AG08396 (cell line): ENCODE results near the gene MRPS9.

ENCODE experiments used
- DNase-seq: peaks from one replicate; pipeline ENCODE4 v3.0.0; 2012; ENCODE audit warnings: low spot score, mixed read lengths

Gene MRPS9

GRCh38 chr2:105078906-105079495, 41.1 kb downstream of the MRPS9 start:
- no peak for DNase-seq

- no peak for DNase-seq
Observed at GRCh38 chr2:105080461-105080860, 42.6 kb downstream of the MRPS9 start.

DNA sequence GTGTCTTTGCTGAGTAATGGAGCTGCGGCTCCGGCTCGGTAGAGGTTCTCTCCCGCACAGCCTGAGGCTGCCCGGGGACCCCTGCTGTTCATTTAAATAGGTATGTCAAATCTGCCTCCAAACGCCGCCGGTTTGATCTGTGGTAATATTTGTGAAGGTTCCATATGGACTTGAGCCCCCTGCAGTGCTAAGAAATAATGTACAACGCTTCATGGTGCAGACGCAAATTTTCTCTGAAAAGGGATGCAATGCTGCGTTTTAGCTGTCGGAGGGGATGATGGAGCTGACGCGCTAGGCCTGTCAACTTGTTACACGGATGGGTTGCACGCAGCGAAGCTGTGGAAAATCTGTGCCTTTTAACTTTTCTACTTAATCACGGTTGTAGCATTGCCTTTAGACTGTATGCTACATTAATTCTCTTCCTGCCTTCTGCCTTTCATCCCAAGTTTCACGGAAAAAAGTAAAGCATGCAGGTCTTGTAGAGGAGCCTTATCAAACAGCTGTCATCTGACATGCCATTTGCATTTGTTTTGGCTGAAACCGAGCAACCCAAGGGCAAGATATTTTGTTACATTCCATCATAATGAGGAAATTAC, 43.2 kb downstream of the MRPS9 start:
- no peak for DNase-seq

DNA sequence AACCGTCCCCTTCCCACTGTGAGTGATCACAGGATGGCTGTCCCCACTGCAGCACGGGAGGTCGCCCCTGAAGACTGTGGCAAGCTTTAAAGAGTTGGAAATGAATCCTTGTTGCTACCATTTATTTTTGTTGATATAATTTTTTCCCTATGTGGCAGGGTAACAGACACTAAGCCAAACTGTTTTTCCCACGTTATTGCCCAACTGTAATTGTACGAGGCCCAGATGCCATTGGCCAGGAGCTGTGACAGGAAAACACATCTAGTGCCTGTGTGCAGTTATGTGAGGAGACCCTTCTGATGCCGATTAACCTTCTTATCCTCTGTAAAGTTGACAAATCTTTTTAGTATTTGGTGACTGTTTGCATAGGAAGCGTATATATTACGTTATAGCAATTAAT, 44.2 kb downstream of the MRPS9 start:
- DNase-seq: no peak

- DNase-seq: no peak
Observed at GRCh38 chr2:105085525-105085924, 47.7 kb downstream of the MRPS9 start.

- DNase-seq: no peak
Observed at GRCh38 chr2:105087273-105087672, 49.4 kb downstream of the MRPS9 start.

GRCh38 chr2:105090091-105090490, 52.2 kb downstream of the MRPS9 start:
- DNase-seq: no peak

- no peak for DNase-seq
Observed at GRCh38 chr2:105092797-105093196, 54.9 kb downstream of the MRPS9 start.

DNA sequence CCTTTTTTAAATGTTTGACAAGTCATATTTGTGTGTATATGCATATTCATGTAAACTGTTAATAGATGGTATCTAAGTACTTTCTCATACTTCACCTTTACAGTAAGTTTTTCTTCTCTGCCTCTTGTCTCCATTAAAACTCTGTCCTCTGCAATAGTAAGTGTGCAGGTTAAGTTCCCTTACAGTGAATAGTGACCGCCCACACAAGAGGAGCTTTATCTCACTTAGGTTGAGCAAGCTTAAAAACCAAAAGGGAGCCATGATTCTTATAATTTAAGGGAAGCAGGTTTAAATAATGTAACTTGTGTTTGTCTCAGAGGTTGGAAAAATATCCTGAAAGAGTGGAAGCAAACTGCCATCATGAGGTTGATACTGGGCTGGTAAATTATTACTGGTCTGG, 61.3 kb downstream of the MRPS9 start:
- DNase-seq: no peak

- DNase-seq: no peak
Observed at GRCh38 chr2:105100046-105100840, 62.4 kb downstream of the MRPS9 start.

- no peak for DNase-seq
Observed at GRCh38 chr2:105102001-105102400, 64.1 kb downstream of the MRPS9 start.

DNA sequence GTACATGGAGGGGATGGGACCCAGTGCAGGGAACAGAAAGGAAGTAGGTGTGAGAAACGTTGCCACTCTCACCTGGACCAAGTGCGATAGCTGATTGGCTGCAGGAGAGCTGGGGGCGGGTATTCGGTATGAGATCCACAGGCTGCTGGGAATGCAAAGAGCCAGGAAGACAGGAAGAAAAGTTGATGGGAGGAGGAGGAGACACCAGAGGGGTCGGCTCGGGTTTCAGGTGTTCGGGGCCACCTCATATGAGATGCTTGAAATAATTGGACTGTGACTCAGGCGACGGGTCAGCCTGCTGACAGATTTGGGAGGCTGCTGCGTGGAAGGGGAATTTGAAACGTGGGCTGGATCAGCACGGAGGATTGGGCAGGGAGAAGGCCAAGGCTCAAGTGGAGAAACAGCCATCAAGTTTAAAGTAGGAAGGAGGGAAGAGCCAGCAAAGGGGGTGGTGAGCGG, 65.1 kb downstream of the MRPS9 start:
- DNase-seq: peak; percentile 81

- DNase-seq: no peak
Observed at GRCh38 chr2:105103481-105103880, 65.6 kb downstream of the MRPS9 start.

GRCh38 chr2:105104208-105104731, 66.4 kb downstream of the MRPS9 start:
- DNase-seq: no peak

- no peak for DNase-seq
Observed at GRCh38 chr2:105110295-105110829, 72.5 kb downstream of the MRPS9 start.

- DNase-seq: no peak
Observed at GRCh38 chr2:105111365-105112150, 73.7 kb downstream of the MRPS9 start.

GRCh38 chr2:105112345-105112744, 74.5 kb downstream of the MRPS9 start:
- DNase-seq: no peak

DNA sequence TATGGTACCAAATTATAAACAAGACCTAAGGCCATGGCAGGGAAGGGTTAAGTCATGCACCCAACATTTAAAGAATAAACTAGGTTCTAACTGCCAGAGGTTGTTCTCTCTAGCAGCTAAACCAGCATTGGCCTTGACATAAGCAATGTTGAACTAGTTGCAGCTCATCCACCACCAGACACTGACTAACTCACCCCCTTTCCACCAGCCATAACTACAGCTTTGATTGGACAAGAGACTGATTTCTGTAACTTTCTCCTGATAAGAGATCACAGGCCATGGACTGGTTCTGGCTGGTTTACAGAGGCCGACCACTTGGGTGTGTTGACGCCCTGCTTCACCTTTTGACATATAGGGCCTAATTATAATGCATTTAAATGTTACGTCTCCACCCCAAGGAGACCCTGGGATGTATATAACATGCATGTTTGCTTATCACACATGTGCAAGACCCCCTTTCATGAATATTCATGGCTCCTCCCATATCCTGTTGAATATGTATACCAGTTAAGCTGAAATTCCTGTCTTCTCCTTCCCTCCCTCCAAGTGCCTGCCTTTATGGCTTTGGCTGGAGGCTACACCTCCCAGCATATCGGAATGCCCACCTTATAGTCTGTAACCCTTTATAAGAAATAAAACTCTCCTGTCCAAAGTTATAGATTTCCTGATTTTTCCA, 75.9 kb downstream of the MRPS9 start:
- DNase-seq: no peak

- DNase-seq: peak; percentile 84
Observed at GRCh38 chr2:105114551-105114950, 76.7 kb downstream of the MRPS9 start.

DNA sequence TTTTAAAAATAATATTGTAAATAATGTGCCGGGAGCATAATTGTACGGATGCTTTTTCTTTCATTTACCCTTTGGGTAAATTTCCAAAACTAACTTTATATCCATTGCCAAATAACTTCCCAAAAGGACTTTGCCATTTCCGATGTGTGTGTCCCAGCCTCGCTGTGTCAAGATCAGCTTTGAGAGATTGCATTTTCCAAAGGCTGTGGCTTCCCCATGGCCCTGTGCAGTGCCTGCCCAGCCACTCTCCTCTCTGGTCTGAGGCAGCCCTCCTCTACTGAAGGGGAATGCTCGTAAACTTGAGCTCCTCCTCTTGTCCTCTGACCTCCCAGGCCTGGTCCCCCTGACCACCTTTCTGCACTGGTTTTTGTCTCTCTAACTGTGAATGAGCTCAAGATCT, 78.5 kb downstream of the MRPS9 start:
- DNase-seq: no peak

DNA sequence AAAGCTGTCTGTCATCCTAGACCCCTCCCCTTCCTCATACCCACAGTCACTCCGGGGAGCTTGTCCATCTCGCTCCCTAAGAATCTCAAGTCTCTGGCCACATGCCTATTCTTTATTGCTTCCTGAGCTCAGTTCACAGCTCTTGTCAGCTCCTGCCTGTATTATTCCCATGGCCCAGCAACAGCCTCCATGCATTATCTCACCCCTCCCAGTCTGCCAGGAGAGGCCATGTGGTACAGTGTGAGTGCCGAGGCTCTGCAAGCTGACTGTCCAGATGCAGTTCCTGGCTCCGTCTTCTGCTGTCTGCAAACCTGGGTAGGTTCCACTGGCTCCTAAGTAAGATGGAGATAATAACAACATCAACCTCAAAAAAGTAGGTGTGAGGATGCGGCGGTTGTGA, 79.7 kb downstream of the MRPS9 start:
- DNase-seq: no peak
